NCI-H2227 treated with DMSO at 0.1 percent for 48 hours (cell line): ENCODE results near the gene FIBCD1.
"Not testable (repeated sequence)": the region's sequence is repeated elsewhere in the genome, so short reads cannot be mapped to it uniquely, and the experiment has no call there.

Source experiments
- DNase-seq: peaks from one replicate; lab custom pipeline; 2025; lab: John Stamatoyannopoulos, UW

Gene FIBCD1

GRCh38 chr9:130921989-130922892 is 16.8 kb downstream of the FIBCD1 start:
- no peak for DNase-seq

- no peak for DNase-seq
Measured at GRCh38 chr9:130921300-130921988, 17.6 kb downstream of the FIBCD1 start.

GRCh38 chr9:130920762-130921299 is 18.2 kb downstream of the FIBCD1 start:
- no peak for DNase-seq

- no peak for DNase-seq
Measured at GRCh38 chr9:130920233-130920632, 18.8 kb downstream of the FIBCD1 start.

GRCh38 chr9:130919559-130920145 is 19.4 kb downstream of the FIBCD1 start:
- DNase-seq: no peak

GRCh38 chr9:130918826-130919558 is 20.1 kb downstream of the FIBCD1 start:
- no peak for DNase-seq

- DNase-seq: no peak
Measured at GRCh38 chr9:130918101-130918825, 20.8 kb downstream of the FIBCD1 start.

GRCh38 chr9:130917168-130917960 is 21.7 kb downstream of the FIBCD1 start:
- DNase-seq: no peak

GRCh38 chr9:130915096-130915447 is 24.0 kb downstream of the FIBCD1 start:
- no peak for DNase-seq

- DNase-seq: no peak
Measured at GRCh38 chr9:130914417-130915095, 24.5 kb downstream of the FIBCD1 start.

GRCh38 chr9:130913599-130914416 is 25.2 kb downstream of the FIBCD1 start:
- no peak for DNase-seq

- no peak for DNase-seq
Measured at GRCh38 chr9:130912932-130913598, 26.0 kb downstream of the FIBCD1 start.

- DNase-seq: no peak
Measured at GRCh38 chr9:130911254-130912049, 27.6 kb downstream of the FIBCD1 start.

- DNase-seq: not testable (repeated sequence)
Measured at GRCh38 chr9:130910670-130911069, 28.4 kb downstream of the FIBCD1 start.

GRCh38 chr9:130910041-130910440 is 29.0 kb downstream of the FIBCD1 start:
- DNase-seq: not testable (repeated sequence)

- no peak for DNase-seq
Measured at GRCh38 chr9:130908878-130909355, 30.1 kb downstream of the FIBCD1 start.

GRCh38 chr9:130908146-130908877 is 30.7 kb downstream of the FIBCD1 start:
- no peak for DNase-seq
